NCI-H128 (cell line): ENCODE measurements around the gene STX12.
"Not testable (repeated sequence)": the region's sequence is repeated elsewhere in the genome, so short reads cannot be mapped to it uniquely, and the experiment has no call there.

ENCODE experiments used
- DNase-seq: peaks from one replicate; lab custom pipeline; 2025; ENCODE audit not compliant: unreplicated experiment; lab: John Stamatoyannopoulos, UW

STX12 gene

GRCh38 chr1:27864264-27864895 lies 91.4 kb downstream of the STX12 start:
- no peak for DNase-seq

- no peak for DNase-seq
Observed at GRCh38 chr1:27865821-27866220, 92.8 kb downstream of the STX12 start.

- no peak for DNase-seq
Observed at GRCh38 chr1:27868556-27868931, 95.5 kb downstream of the STX12 start.

DNA sequence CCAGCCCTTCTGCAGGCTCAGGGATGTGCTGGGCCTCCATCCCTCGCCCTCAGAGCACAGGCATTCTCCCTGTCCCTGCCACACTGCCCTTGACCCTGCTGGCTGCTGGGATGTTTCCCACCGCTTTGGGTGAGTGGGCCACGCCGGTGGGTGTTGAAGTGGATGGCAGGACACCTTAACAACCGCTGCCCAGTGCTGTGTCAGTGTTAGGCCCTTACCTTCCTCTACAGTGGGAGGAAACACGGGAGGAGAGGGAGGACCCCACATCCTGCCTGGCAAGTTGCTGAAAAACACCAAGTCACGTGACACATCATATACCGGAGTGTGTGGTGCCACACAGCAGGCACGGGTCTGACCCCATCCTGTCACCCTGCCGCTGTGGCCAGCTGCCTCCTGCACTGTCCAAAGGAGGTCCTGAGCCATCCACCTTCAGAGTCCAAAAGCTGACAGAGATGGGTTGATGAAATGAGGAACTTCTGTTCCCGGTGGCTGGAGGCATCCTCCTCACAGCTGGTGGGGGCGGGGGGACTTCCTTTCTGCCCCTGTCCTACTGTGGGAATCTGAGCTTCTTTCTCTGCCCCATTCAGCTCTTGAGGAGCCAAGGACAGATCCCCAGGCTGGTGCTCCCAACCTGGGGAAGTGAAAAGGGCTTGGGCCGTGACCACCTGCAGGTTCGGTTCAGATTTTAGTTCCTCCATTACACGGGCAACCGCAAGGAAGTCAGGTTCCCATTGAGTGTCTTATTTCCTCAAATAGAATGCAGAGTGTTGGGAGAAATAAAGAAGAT lies 96.1 kb downstream of the STX12 start:
- DNase-seq, result no peak

- no peak for DNase-seq
Observed at GRCh38 chr1:27869719-27870085, 96.7 kb downstream of the STX12 start.

- DNase-seq, result not testable (repeated sequence)
Observed at GRCh38 chr1:27871076-27871475, 98.1 kb downstream of the STX12 start.

DNA sequence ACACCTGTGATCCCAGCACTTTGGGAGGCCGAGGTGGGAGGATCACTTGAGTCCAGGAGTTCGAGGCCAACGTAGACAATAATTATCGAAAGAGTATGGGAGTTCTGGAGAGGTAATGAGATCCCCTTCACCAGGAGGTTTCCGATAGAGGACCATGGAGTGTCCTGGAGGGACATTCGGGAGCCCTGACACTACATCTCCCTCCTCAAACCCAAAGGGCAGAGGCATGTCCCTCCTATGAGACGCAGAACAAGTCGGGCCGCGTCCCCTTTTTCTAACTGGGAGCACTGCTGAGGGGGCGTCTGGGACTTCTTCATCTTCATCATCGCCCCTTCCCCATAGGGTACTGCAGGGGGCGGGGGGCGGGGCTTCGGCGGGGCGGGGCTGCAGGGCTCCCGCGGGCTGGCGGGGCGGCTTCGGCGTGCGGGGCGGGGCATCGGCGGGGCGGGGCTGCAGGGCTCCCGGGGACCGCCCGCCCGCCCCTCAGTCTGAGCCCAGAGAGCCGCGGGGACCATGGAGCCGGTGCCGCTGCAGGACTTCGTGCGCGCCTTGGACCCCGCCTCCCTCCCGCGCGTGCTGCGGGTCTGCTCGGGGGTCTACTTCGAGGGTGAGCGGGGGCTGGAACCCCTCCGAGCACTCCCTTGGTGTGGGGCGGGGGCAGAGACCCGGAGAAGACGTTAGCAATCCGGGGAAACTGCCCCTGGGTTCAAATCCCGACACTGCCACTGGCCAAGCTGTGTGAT lies 99.2 kb downstream of the STX12 start, which contains the start of gene THEMIS2:
THEMIS2 (plus strand) TSS at position 486 of the 743 bp plus-strand sequence; CDS start at position 514, 28 bp downstream.
- DNase-seq, result no peak

- no peak for DNase-seq
Observed at GRCh38 chr1:27872802-27873551, 100.0 kb downstream of the STX12 start.

GRCh38 chr1:27873671-27874384 lies 100.8 kb downstream of the STX12 start:
- DNase-seq, result no peak
